ENCODE results near the gene TTLL8. TPM values are rescaled to one million over a fixed set of nuclear protein-coding genes. Genes with fewer than 3 reads are reported as not detected.

The TTLL8 gene
- total RNA-seq, 1 donor from 2014 or later = not detected

- ATAC-seq (peak; percentile 93), DNase-seq (peak; percentile 86)
- intact Hi-C loops (cut with micrococcal nuclease) = loop anchor here (10.0 kb wide), 1 partner anchor 106 kb away; no protein-coding TSS in a partner anchor
These were observed 27.6 kb downstream of the TTLL8 start for GRCh38 chr22:50030297-50031188.

- intact Hi-C loops (cut with micrococcal nuclease) = no loop called here
- DNase-seq = no peak
- ATAC-seq = no peak
These were observed 30.2 kb downstream of the TTLL8 start for GRCh38 chr22:50027639-50028537.

GRCh38 chr22:50025993-50026392 lies 32.1 kb downstream of the TTLL8 start:
- intact Hi-C loops (cut with micrococcal nuclease) = no loop called here
- DNase-seq (no peak), ATAC-seq (no peak)

GRCh38 chr22:50022171-50022819 lies 35.8 kb downstream of the TTLL8 start:
- no peak for DNase-seq
- ATAC-seq = no peak
- intact Hi-C loops (cut with micrococcal nuclease) = no loop called here

- DNase-seq (no peak), ATAC-seq (no peak)
- intact Hi-C loops (cut with micrococcal nuclease) = no loop called here
These were observed 37.5 kb downstream of the TTLL8 start for GRCh38 chr22:50020606-50021005.

GRCh38 chr22:50019316-50019715 lies 38.8 kb downstream of the TTLL8 start:
- intact Hi-C loops (cut with micrococcal nuclease) = no loop called here
- DNase-seq = no peak
- ATAC-seq = no peak

GRCh38 chr22:50018608-50019285 lies 39.4 kb downstream of the TTLL8 start:
- ATAC-seq (no peak), DNase-seq (no peak)
- intact Hi-C loops (cut with micrococcal nuclease) = no loop called here

GRCh38 chr22:50017701-50018224 lies 40.3 kb downstream of the TTLL8 start:
- intact Hi-C loops (cut with micrococcal nuclease) = no loop called here
- no peak for ATAC-seq

GRCh38 chr22:50016988-50017700 lies 41.0 kb downstream of the TTLL8 start:
- ATAC-seq (no peak), DNase-seq (peak; percentile 14)
- intact Hi-C loops (cut with micrococcal nuclease) = no loop called here

More at GRCh38 chr22:50017701-50018224, 40.3 kb downstream of the TTLL8 start:
- DNase-seq = no peak

- DNase-seq (peak; percentile 17), ATAC-seq (no peak)
- intact Hi-C loops (cut with micrococcal nuclease) = no loop called here
These were observed 41.6 kb downstream of the TTLL8 start for GRCh38 chr22:50016308-50016987.

GRCh38 chr22:50015451-50016307 lies 42.4 kb downstream of the TTLL8 start:
- ATAC-seq (no peak), DNase-seq (no peak)
- intact Hi-C loops (cut with micrococcal nuclease) = no loop called here

GRCh38 chr22:50014655-50015401 lies 43.3 kb downstream of the TTLL8 start:
- ATAC-seq (no peak), DNase-seq (peak; percentile 25)
- intact Hi-C loops (cut with micrococcal nuclease) = no loop called here

GRCh38 chr22:50014053-50014501 lies 44.0 kb downstream of the TTLL8 start:
- no peak for ATAC-seq
- intact Hi-C loops (cut with micrococcal nuclease) = no loop called here
- DNase-seq = no peak

GRCh38 chr22:50012211-50013181 lies 45.6 kb downstream of the TTLL8 start, which contains the start of gene IL17REL:
IL17REL (minus strand) TSS chr22:50012765; CDS start chr22:50012646, 119 bp downstream.
- peak; percentile 33 for DNase-seq
- intact Hi-C loops (cut with micrococcal nuclease) = no loop called here
- ATAC-seq = peak; percentile 41
